Measurements from ENCODE around the gene UBL4A. TPM values are rescaled to one million over a fixed set of nuclear protein-coding genes. Genes with fewer than 3 reads are reported as not detected.
A peak's percentile ranks its signal among the peaks of the same experiment; 100 is the strongest.

Gene UBL4A
- 10 to 100 TPM; 11.7 to 22.4 (median 17.6) TPM for total RNA-seq
- total RNA-seq (2013), result 34.0 TPM

GRCh38 chrX:154486396-154487207, at the start of gene UBL4A:
Gene UBL4A, minus strand, starts transcription at chrX:154486615. Its CDS starts 31 bp downstream, at chrX:154486584.
- H3K4me1 Mint-ChIP-seq, result peaks cover 15 to 20% of the 10 kb centered on the region in 2 donors
- H3K27me3 Mint-ChIP-seq (ENCODE audit: low read depth in 2 of 2), result no peaks in the 10 kb centered on the region
- ATAC-seq, result peak; percentile 16 to 47 (median 30)

GRCh38 chrX:154535892-154536291, 49.5 kb upstream of the UBL4A start:
- H3K36me3 Mint-ChIP-seq, result no peaks in the 10 kb centered on the region
- H3K4me1 Mint-ChIP-seq, result peaks cover 15 to 20% of the 10 kb centered on the region in 2 donors
- H3K9me3 Mint-ChIP-seq, result no peaks in the 10 kb centered on the region
- H3K4me3 Mint-ChIP-seq, result no peak overlapping the region
- no peaks in the 10 kb centered on the region for H3K27me3 Mint-ChIP-seq (ENCODE audit: low read depth in 2 of 2)
- H3K4me3 ChIP-seq (ENCODE audit: low read length), result no peak overlapping the region
- peaks cover 39% of the 10 kb centered on the region for H3K4me1 ChIP-seq (ENCODE audit: control insufficient read depth, insufficient read depth, low read length)
- intact Hi-C loops (cut with micrococcal nuclease), result no loop called here
- no peaks in the 10 kb centered on the region for H3K9me3 ChIP-seq (ENCODE audit: control insufficient read depth, insufficient read depth, low read length)
- peaks cover 36% of the 10 kb centered on the region for H3K36me3 ChIP-seq (ENCODE audit: control insufficient read depth, insufficient read depth, low read length)
- no peaks in the 10 kb centered on the region for H3K27me3 ChIP-seq (ENCODE audit: control insufficient read depth, insufficient read depth, low read length)
- H3K27ac ChIP-seq (ENCODE audit: low read length), result no peak overlapping the region
- ATAC-seq (no peak), DNase-seq (no peak)
- 93% methylated on average over 8 of the region's 9 CpGs for WGBS (ENCODE audit: insufficient coverage)
- TF ChIP-seq CTCF (IDR thresholded peaks at IDR 0.05), result no peak
- peak overlapping the region in 1 of 2 donors; percentile 23 for H3K27ac Mint-ChIP-seq

More at GRCh38 chrX:154486396-154487207, at the start of gene UBL4A:
- no peaks in the 10 kb centered on the region for H3K9me3 Mint-ChIP-seq
- WGBS (ENCODE audit: insufficient coverage), result under 1% methylated on average over 93 of the region's 95 CpGs
- H3K27ac Mint-ChIP-seq, result peak within 1 kb of the TSS; percentile 70 to 73
- peak; percentile 44 to 74 for DNase-seq
- Histone ChIP-seq H3K4me3 (ENCODE audit: low read length) (peak within 1 kb of the TSS; percentile 49), H3K36me3 (ENCODE audit: control insufficient read depth, insufficient read depth, low read length) (peaks cover 17% of the 10 kb centered on the region), H3K4me1 (ENCODE audit: control insufficient read depth, insufficient read depth, low read length) (peaks cover 59% of the 10 kb centered on the region), H3K27ac (ENCODE audit: low read length) (peak within 1 kb of the TSS; percentile 76), H3K27me3 (ENCODE audit: control insufficient read depth, insufficient read depth, low read length) (no peaks in the 10 kb centered on the region), H3K9me3 (ENCODE audit: control insufficient read depth, insufficient read depth, low read length) (no peaks in the 10 kb centered on the region)
- intact Hi-C loops (cut with micrococcal nuclease), result no loop called here
- H3K4me3 Mint-ChIP-seq, result peak within 1 kb of the TSS; percentile 88
- no peak for TF ChIP-seq CTCF (IDR thresholded peaks at IDR 0.05)
- no peaks in the 10 kb centered on the region for H3K36me3 Mint-ChIP-seq

- ATAC-seq (peak; percentile 93 to 100 (median 95)), DNase-seq (peak; percentile 85 to 92)
- intact Hi-C loops (cut with micrococcal nuclease), result loop anchor here (5.0 kb wide), 1 partner anchor 137 kb away; the partner anchor contains the start of gene RPL10
- peaks cover 34% of the 10 kb centered on the region for H3K4me1 ChIP-seq (ENCODE audit: control insufficient read depth, insufficient read depth, low read length)
- WGBS (ENCODE audit: insufficient coverage), result 45% methylated on average over 33 of the region's 34 CpGs
- peaks cover 36% of the 10 kb centered on the region for H3K36me3 ChIP-seq (ENCODE audit: control insufficient read depth, insufficient read depth, low read length)
- peaks cover 15 to 17% of the 10 kb centered on the region in 2 donors for H3K4me1 Mint-ChIP-seq
- no peaks in the 10 kb centered on the region for H3K36me3 Mint-ChIP-seq
- peak overlapping the region; percentile 9 for H3K4me3 Mint-ChIP-seq
- H3K9me3 ChIP-seq (ENCODE audit: control insufficient read depth, insufficient read depth, low read length), result no peaks in the 10 kb centered on the region
- no peaks in the 10 kb centered on the region for H3K9me3 Mint-ChIP-seq
- TF ChIP-seq CTCF (IDR thresholded peaks at IDR 0.05), result peak; percentile 94
- no peaks in the 10 kb centered on the region for H3K27me3 ChIP-seq (ENCODE audit: control insufficient read depth, insufficient read depth, low read length)
- H3K27ac ChIP-seq (ENCODE audit: low read length), result peak overlapping the region; percentile 50
- peak overlapping the region; percentile 72 to 85 for H3K27ac Mint-ChIP-seq
- H3K4me3 ChIP-seq (ENCODE audit: low read length), result no peak overlapping the region
- no peaks in the 10 kb centered on the region for H3K27me3 Mint-ChIP-seq (ENCODE audit: low read depth in 2 of 2)
Observed at GRCh38 chrX:154534526-154535322, 48.3 kb upstream of the UBL4A start.
